HT1080 (cell line): ENCODE results near the gene NBPF20. TPM values are rescaled to one million over a fixed set of nuclear protein-coding genes. Genes with fewer than 3 reads are reported as not detected.
"Not testable (repeated sequence)": the region's sequence is repeated elsewhere in the genome, so short reads cannot be mapped to it uniquely, and the experiment has no call there.

Source experiments
- DNase-seq: peaks from one replicate; pipeline ENCODE4 v3.0.0-alpha.2; 2015; ENCODE audit warnings: low read depth
- polyA plus RNA-seq, 2 experiments: library from polyadenylated mRNA; depleted of rRNA; stranded (reverse); fragments of >200 nt; gene quantifications; 2 replicates each; pipeline ENCODE4 v1.2.3, GENCODE V29; 2015
- total RNA-seq: library from RNA; depleted of rRNA; stranded (reverse); fragments of >200 nt; shearing (Covaris generic); gene quantifications from 2 replicates; pipeline ENCODE4 v1.2.3, GENCODE V29; 2014; rRNA removed

Gene NBPF20, protein sequence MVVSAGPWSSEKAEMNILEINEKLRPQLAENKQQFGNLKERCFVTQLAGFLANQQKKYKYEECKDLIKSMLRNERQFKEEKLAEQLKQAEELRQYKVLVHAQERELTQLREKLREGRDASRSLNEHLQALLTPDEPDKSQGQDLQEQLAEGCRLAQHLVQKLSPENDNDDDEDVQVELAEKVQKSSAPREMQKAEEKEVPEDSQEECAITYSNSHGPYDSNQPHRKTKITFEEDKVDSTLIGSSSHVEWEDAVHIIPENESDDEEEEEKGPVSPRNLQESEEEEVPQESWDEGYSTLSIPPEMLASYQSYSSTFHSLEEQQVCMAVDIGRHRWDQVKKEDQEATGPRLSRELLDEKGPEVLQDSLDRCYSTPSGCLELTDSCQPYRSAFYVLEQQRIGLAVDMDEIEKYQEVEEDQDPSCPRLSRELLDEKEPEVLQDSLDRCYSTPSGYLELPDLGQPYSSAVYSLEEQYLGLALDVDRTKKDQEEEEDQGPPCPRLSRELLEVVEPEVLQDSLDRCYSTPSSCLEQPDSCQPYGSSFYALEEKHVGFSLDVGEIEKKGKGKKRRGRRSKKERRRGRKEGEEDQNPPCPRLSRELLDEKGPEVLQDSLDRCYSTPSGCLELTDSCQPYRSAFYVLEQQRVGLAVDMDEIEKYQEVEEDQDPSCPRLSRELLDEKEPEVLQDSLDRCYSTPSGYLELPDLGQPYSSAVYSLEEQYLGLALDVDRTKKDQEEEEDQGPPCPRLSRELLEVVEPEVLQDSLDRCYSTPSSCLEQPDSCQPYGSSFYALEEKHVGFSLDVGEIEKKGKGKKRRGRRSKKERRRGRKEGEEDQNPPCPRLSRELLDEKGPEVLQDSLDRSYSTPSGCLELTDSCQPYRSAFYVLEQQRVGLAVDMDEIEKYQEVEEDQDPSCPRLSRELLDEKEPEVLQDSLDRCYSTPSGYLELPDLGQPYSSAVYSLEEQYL (N-terminal part only)
- 1.5 and 2.0 TPM in 2 replicates for total RNA-seq
- polyA plus RNA-seq (2015; cell fraction: cytosol; rRNA removed) = 0.53 and 0.65 TPM in 2 replicates
- 2.0 and 2.3 TPM in 2 replicates for polyA plus RNA-seq (2015; cell fraction: nucleus; rRNA removed)

DNA sequence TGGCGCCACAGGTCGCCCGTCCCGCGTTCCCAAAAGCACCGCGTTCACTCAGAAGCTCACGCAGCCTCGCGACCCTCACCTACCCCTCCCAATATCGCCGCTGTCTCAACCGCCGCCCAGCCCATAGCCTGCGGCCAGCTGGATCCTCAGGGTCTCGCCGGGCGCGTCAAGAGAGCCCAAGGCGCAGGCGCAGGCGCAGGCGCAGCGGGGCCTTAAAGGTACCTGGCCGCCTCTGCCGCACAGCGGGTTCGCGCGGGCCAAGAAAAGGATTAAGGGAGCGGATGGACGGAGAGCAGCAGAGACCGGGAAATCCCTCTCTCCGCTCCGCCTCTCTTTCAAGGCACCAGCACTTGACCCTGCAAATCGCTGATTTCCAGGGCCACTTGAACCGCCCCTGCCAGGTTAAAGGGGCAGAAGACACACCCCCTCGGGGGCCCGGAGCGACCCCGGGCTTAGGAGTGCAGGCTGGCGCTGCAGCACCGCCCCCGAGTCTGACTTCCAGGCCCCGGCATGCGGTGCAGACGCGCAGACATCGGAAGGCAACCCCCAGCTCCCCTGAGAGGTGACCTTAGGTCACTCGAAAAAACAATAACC lies at the start of gene NBPF20:
TSS of gene NBPF20 (minus strand) at position 168 of the 594 bp plus-strand sequence. CDS start 20,331 bp downstream, outside the sequence.
- peak; percentile 73 for DNase-seq

DNA sequence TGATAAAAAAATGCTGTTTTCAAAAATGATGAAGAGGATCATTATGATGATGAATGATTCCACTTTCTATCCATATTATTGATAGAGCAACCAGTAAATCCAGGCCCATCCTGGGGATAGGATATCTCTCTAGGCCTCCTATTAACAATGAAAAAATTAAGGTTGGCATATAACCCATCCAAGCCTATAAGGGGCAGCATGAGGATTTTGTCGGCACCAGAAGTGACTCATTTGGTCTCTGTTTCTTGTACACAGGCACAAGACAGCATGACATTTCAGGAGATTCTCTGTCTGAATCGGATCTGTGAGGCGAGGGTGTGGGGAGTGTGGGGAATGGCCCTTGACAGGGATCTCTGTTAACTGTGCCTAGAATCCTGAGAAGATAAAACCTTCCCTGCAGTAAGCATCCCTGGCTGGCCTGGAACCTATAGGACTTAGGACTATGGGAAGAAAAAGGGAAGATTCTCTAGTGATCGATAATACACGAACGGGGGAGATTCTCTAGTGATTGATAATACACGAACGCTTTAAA lies 49.5 kb upstream of the NBPF20 start:
- DNase-seq = not testable (repeated sequence)

DNA sequence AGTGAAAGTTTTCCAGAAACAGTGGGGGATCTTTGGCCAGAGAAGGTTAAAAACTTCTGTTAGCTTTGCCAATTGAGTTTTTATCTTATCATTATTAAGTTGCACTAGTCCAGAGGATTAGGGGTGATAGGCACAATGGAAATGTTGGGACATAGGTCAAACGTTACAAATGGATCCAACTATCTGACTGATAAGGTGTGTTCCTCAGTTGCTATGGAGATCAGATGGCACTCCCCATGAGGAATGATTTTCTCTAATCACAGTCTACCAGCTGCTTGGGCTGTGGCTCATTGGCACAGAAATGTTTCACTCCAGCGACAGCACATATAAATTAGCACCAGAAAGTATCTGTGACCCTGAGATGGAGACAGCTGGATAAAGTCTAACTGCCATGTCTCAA lies 47.3 kb upstream of the NBPF20 start:
- DNase-seq = not testable (repeated sequence)

DNA sequence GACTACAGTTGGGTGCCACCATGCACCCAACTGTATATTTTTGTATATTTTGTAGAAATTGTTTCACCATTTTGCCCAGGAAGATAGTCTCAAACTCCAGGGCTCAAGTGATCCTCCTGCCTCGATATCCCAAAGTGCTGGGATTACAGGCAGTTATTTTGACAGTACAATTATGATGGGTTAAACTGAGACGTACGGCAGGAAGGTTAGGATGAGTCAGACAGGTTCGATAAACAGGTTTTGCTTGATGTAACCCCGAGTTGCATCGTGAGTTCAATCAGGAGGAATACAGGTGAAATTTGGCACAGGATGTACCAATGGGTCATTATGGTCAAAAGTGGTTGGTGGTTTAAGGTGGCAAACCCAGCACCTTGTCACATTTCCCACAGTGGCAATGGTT lies 46.0 kb upstream of the NBPF20 start:
- not testable (repeated sequence) for DNase-seq

DNA sequence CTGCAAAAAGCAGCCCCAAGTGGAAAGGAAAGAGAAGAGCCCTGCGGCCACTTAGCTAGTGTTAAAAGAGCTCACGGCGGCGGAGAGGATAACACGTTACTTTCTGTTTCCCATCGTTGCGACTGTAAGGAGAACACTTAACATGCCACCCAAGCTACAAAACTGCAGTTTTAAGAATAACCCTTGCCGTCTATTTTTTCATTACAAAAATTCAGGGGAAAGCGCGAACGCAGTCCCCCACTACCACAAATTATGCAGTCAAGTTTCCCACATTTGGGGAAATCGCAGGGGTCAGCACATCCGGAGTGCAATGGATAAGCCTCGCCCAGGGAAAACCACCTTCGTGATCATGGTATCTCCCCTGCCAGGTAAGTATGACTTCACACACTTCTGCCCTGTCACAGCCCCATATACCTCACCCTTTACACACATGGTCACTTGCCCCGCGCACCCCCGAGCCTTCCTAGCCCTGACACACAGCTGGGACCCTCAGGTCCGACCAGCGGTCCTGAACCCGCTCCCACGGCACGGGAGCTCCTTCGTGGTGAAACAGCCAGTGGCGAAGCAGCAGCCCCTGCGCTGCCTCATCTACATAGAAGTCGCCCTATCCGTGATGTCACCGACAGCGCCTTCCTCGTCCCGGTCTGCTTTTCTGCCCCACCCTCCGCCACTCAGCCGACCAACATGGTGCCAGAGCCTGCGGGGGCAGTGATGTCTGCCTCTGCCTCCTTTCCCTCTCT lies 40.2 kb upstream of the NBPF20 start:
- DNase-seq = peak; percentile 96

DNA sequence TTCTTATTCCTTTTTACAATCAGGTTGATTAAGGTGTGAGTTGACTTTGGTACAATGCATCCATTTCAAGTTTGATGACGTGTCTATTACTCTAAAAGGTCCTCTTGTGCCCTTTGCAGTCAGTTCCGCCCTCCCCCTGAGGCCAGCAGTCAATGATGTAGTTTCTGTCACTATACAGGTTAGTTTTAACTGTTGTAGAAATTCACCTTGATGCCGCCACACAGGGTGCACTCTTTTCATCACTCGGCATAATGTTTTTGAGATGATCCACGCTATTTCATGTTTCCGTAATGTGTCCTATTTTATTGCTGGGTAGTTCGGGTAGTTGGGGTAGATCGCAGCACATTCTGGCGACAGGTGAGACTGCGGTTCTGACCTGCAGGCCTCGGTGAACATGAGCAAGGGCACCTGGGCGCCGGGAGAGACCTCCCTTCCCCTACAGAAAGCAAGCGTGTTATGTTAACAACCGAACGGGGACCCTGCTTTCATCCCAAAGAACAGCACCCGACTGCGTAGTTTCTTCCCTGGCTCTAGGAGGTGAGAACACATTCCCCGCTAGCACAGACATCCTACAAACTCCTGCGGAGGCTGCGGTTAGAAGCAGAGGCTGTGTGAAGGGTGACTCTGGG lies 39.4 kb upstream of the NBPF20 start:
- not testable (repeated sequence) for DNase-seq

DNA sequence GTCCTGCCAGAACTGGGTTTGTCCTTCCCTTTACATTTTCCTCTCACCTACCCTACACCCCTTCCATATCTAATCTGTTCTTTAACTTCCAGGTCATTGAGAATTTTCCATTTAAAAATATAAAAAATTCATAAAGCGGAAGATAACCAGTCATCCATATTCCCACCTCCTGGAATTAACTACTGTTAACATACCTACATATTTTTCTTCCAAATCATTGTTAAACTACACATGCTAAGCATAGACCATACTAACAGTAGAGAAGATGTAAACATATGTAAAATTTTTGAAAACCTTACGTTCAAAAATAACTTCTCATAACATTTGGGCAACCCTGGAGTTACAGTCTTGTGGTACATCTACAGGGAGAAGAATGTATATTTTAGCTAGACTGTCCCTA lies 38.6 kb upstream of the NBPF20 start:
- DNase-seq = not testable (repeated sequence)

DNA sequence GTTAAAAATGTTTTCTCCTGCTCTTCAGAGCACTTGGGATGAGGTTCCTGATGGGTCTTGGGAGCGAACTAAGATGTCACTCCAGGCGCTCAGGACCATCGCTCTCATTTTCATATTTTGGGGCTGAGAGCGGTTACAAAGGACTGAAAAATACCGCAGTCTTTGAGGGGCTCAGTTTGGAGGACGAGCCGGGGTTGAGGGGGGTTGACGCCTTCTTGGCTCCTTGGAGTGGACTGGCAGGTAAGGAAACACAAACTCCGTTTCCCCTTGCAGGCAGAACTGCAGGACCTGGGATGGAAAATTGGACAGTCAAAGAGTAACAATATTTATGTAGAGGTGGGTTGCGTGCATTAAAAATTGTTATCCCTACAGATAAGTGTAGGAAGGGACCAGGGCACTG lies 35.3 kb upstream of the NBPF20 start:
- DNase-seq = not testable (repeated sequence)

DNA sequence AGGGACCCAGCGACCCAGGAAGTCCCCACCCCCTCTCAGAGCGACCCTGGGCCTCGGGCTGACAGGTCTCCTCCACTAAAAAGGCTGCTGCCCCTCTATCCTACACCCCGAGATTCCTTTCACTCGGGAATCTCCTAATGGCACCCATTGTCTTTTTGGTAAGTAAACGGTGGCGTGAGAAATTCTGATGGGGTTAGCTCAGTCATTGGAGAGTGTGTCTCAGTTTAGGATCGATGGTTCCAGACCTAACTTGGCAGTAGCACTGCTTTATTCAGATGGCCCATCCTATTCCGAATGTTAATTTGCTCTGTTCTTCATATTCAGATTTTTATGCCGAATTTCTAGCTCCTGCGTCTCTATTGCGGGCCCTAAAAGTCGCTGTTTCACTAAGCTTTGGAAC lies 34.6 kb upstream of the NBPF20 start:
- not testable (repeated sequence) for DNase-seq

DNA sequence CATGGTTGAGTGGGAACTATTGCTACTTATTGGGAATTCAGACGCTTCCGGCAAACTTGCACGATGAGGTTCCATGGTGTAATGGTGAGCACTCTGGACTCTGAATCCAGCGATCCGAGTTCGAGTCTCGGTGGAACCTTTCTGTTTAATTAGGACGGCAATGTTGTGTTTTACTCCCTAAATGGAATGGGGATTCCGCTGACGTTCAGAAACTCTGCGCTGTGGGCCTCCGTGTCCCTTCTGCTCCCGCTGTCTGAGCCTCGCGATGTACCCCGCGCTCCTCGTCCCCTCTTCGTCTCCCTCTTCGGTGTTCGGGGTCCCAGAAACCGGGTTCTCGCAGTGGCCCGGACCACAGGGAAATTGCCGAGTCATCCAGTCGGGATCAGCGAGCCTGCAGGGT lies 34.2 kb upstream of the NBPF20 start:
- not testable (repeated sequence) for DNase-seq

DNA sequence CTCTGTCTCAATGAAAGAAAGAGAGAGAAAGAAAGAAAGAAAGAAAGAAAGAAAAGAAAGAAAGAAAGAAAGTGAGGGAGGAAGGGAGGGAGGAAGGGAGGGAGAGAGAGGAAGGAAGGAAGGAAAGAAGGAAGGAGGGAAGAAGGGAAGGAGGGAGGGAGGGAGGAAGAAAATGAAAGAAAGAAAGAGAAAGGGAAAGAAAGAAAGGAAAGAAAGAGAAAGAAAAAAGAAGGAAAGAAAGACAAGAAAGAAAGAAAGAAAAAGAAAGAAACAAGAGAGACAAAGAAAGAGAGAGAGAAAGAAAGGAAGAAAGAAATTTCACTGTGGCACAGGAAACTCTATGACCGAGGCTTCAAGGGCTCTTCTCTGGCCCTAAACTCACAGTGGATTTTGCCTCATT lies 33.7 kb upstream of the NBPF20 start:
- not testable (repeated sequence) for DNase-seq

DNA sequence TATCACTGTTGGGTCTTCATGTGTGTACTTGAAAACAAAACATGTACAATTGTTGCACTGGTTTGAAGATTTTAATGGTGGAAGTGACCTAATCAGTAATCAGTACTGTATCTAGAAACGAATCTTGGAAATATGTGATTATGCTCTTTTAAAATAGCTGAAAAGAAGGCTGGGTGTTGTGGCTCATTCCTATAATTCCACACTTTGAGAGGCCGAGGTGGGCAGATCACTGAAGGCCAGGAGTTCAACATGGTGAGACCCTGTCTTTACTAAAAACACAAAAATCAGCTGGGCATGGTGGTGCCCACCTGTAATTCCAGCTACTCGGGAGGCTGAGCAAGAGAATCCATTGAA lies 29.4 kb upstream of the NBPF20 start:
- DNase-seq = not testable (repeated sequence)

DNA sequence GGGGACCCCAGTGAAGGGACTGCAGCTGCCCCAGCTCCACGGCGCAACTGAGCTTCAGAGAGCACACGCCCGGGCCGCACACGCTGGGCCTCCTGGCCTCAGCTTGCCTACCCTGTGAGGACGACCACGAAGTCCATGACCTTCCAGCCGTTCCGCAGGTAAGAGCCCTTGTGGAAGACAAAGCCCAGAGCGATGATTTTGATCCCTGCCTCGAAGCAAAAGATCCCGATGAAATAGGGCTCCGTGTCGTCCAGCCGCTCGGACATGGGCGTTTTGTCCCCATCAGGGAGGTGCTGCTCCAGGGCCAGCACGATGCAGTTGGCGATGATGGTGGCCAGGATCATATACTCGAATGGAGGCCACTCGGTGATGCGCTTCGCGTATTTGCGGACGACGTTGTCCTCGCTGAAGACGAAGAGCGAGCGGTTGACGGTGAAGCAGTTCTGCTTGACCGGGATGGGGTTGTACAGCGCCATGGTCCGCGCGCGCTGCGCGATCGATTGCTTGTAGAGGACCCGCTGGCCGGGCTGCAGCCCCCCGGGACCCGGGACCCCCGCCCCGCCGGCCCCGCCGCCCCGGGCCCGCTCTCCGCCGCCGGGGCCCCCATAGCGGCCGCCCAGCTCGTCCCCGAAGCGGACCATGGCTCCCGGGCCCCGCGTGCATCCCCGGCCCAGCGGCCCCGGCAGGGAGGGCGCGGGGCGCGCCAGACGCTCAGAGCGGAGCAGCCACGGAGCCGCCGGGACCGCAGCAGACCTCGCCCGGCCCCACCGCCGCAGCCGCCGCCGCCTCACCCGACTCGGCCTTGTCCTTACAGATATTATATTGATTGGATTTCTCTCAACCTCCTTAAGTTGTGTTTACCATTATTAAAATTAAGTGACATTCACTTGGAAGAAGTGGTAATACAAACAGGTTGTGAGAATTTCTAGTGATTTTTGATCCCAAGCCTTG lies 28.7 kb upstream of the NBPF20 start:
- DNase-seq = not testable (repeated sequence)

DNA sequence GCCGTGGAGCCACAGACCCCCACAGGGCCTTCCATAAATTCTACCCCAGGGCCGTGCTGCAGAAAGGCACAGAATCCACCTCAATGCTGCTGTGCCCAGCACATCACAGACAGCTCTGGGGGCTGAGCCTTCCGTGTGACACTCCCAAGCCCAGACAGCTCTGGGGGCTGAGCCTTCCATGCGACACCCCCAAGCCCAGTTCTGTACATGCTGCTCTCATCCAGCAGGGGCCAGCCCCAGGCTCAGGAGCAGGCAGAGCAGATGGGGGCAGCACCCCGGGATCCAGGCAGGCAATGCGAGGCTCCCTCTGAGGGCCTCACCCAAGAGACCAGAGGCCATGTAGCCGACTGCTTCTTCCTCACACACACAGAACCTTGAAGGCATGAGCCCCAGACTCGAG lies 27.1 kb upstream of the NBPF20 start:
- not testable (repeated sequence) for DNase-seq

DNA sequence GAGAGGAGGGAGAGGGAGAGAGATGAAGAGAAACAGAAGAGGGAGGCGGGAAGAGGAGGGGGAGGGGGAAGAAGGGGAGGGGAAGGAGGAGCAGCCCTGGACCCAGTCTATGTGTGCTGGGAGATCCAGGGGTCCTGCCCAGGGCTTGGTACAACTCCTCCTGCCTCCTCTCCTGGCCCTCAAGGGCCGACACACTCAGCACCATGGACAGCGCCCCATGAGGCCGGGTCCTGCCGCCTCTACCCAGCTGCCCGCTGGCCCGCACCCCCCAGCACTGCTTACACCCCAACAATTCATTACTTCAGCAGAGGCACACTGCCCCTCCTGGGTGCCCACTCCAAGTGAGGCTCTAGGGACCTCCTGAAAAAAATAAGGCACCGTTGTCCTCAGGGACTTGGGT lies 26.5 kb upstream of the NBPF20 start:
- peak; percentile 9 for DNase-seq

DNA sequence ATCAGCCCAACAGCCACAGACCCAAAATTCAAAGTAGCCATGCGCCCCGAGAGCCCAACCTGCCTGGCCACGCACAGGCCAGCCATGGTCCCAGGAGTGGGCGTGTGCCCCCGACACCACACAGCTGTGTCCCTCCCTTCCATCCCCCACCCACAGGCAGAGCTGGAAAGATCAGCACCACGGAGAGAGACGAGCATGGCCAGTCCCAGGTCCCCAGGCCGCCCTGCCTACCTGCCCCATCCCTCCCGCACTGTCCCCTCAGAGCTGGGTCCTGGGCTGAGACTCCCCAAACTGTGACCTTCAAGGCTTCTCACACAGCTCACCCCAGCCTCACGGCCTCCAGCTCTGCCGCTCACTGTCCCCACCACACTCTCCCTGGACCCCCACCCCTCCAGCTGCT lies 19.8 kb upstream of the NBPF20 start:
- DNase-seq = not testable (repeated sequence)

DNA sequence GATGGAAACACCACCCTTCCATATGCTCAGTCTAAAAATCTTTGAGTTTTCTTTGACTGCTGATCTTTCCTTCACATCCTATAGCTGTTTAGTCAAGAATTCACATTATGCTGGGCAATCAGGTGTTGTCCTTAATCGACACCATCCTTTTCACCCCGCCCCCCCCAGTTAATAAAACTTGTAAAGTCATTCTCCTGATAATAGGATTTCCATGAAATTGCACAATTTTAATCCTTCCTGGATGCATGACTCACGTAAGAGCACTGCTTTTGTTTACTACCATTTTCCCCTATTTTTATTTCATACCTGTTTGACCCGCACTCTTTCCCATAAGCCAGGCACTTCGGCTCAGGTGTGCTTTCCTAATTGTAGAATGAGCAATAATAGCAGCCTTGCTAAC lies 16.9 kb upstream of the NBPF20 start:
- not testable (repeated sequence) for DNase-seq

DNA sequence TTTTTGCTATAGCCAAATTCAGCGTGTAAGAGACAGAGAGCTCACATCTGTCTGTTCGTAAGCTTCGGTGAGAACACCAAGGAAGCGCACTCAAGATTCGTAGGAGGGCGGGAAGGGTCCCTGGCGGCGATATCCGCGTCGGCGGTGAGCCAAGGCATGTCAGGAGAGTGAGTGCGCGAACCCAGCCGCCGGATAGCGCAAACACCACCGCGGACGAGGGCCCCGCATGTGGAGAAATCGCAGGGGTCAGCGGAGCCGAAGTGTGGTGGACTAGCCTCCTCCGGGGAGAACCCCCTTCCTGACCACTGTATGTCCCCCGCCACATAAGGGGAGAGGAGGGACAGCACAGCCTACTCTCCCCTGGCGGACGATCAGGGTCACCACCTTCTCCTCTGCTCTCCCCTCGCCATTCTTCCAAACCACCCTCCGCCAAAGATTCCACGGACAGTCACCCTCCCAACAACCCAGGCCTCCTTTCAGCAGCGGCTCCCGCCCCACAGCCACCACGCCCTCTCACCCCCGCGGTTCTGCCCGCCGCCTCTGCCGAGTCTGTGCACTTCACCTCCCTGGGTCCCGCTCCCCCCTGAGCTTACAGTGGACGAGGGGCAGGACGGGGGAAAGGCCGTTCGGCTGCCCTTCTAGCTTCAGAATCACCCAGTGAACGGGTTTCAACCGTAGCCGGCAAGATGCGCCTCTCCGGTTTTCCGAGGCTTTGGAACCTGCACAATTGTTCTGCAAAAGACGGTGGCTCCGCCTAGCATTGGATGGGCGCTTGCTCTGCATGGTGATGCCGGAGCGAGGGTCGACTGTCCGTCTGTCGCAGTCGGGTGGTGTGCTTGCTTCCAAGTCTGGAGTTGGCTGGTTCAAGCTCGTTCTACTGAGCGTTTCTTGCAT lies 6.2 kb upstream of the NBPF20 start:
- not testable (repeated sequence) for DNase-seq
